WERI-Rb-1 (cell line): ENCODE data around the gene SH3BP5L.
"Not testable (repeated sequence)": the region's sequence is repeated elsewhere in the genome, so short reads cannot be mapped to it uniquely, and the experiment has no call there.

ENCODE experiments used
- DNase-seq: peaks from one replicate; pipeline ENCODE4 v3.0.0-alpha.2; 2020
- H3K27ac ChIP-seq: fragments of 250-450 bp; sonication (Bioruptor Pico); 2 replicates; pipeline ENCODE4 v1.5.1; 2020; ENCODE audit warnings: mild to moderate bottlenecking, moderate library complexity
- H3K27me3 ChIP-seq: fragments of 250-450 bp; sonication (Bioruptor Pico); 2 replicates; pipeline ENCODE4 v1.5.1; 2021; ENCODE audit warnings: mild to moderate bottlenecking, low read depth, moderate library complexity; ENCODE audit not compliant: insufficient read depth, severe bottlenecking
- H3K36me3 ChIP-seq: fragments of 250-450 bp; sonication (Bioruptor Pico); 2 replicates; pipeline ENCODE4 v1.5.1; 2020; ENCODE audit warnings: mild to moderate bottlenecking, moderate library complexity
- H3K4me3 ChIP-seq: 2 replicates; pipeline ENCODE4 v1.5.1; 2011; ENCODE audit warnings: low read depth, mild to moderate bottlenecking, control low read depth, low read length
- H3K9me3 ChIP-seq: fragments of 250-450 bp; sonication (Bioruptor Pico); 2 replicates; pipeline ENCODE4 v1.5.1; 2021; ENCODE audit warnings: mild to moderate bottlenecking, moderate library complexity; ENCODE audit not compliant: severe bottlenecking
- CTCF ChIP-seq: IDR thresholded peaks from 2 replicates; pipeline ENCODE4 v1.5.1; 2011; ENCODE audit warnings: low read depth, mild to moderate bottlenecking, control low read depth, inconsistent platforms, low read length

The SH3BP5L gene

GRCh38 chr1:248790456-248790855 lies 35.3 kb downstream of the SH3BP5L start:
- Histone ChIP-seq H3K27me3 (peaks cover 94% of the 10 kb centered on the region), H3K4me3 (no peak overlapping the region), H3K9me3 (peaks cover 22% of the 10 kb centered on the region), H3K36me3 (no peaks in the 10 kb centered on the region), H3K27ac (no peak overlapping the region)
- DNase-seq, result no peak
- TF ChIP-seq CTCF, result no peak

GRCh38 chr1:248789337-248789736 lies 36.4 kb downstream of the SH3BP5L start:
- H3K36me3 ChIP-seq, DNase-seq, H3K4me3 ChIP-seq, H3K27ac ChIP-seq: not testable (repeated sequence)
- Histone ChIP-seq H3K9me3 (peaks cover 15% of the 10 kb centered on the region), H3K27me3 (peaks cover 95% of the 10 kb centered on the region)

GRCh38 chr1:248788327-248788726 lies 37.4 kb downstream of the SH3BP5L start:
- H3K27me3 ChIP-seq, result peaks cover 95% of the 10 kb centered on the region
- no peak for DNase-seq
- no peak overlapping the region for H3K27ac ChIP-seq
- H3K9me3 ChIP-seq, result peaks cover 9% of the 10 kb centered on the region
- no peak for TF ChIP-seq CTCF
- no peaks in the 10 kb centered on the region for H3K36me3 ChIP-seq
- no peak overlapping the region for H3K4me3 ChIP-seq

- peaks cover 7% of the 10 kb centered on the region for H3K9me3 ChIP-seq
- no peak overlapping the region for H3K4me3 ChIP-seq
- no peaks in the 10 kb centered on the region for H3K36me3 ChIP-seq
- DNase-seq, result no peak
- no peak overlapping the region for H3K27ac ChIP-seq
- peaks cover 92% of the 10 kb centered on the region for H3K27me3 ChIP-seq
- TF ChIP-seq CTCF, result no peak
Observed at GRCh38 chr1:248787430-248787829, 38.3 kb downstream of the SH3BP5L start.

GRCh38 chr1:248786156-248786555 lies 39.6 kb downstream of the SH3BP5L start:
- no peak for DNase-seq
- Histone ChIP-seq H3K27me3 (peaks cover 87% of the 10 kb centered on the region), H3K27ac (no peak overlapping the region), H3K36me3 (no peaks in the 10 kb centered on the region), H3K9me3 (peaks cover 6% of the 10 kb centered on the region), H3K4me3 (no peak overlapping the region)
- TF ChIP-seq CTCF, result no peak

GRCh38 chr1:248783367-248783766 lies 42.3 kb downstream of the SH3BP5L start:
- Histone ChIP-seq H3K27ac (no peak overlapping the region), H3K4me3 (no peak overlapping the region), H3K36me3 (no peaks in the 10 kb centered on the region), H3K9me3 (peaks cover 12% of the 10 kb centered on the region), H3K27me3 (peaks cover 84% of the 10 kb centered on the region)
- DNase-seq, result no peak
- TF ChIP-seq CTCF, result no peak
